Stimulated activated CD8-positive, alpha-beta memory T cell treated with anti-CD3 and anti-CD28 coated beads, Interleukin-12 subunit alpha, Interleukin-12 subunit beta, amount 100 ng/mL, for 4 hours (primary cell): ENCODE data around the gene RELN.
"Not testable (repeated sequence)": the region's sequence is repeated elsewhere in the genome, so short reads cannot be mapped to it uniquely, and the experiment has no call there.

ENCODE experiments used
- DNase-seq: peaks from one replicate; pipeline ENCODE4 v3.0.0-alpha.2; 2020; ENCODE audit warnings: low read depth

The RELN gene

DNA sequence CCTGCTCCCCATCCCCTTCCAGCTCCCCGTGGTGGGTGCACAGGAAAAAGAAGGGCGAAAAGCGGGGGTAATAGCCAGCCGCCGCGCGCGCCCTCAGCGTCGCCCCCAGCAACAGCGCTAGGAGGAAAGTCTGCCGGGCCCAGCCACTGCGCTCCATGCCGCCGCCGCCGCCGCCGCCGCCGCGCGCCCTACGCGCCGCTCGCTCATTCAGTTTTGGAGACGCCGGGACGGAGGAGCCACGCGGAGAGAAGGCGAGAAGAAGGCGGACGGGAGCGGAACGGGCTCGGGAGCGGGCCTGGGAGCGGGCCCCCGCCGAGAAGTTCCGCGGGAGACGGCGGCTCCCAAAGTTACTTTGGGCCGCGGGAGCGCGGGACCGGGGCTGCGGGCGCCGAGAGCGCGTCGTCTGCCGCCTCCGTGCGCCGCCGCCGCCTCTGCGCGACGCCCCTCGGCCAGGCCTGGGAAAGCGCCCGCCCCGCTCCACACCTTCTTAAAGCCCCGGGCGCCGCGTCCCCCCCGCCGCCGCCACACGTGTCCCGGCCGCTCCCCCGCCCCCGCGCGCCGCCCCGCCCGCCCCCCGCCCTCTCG lies at the start of gene RELN:
TSS of gene RELN (minus strand) at position 459 of the 585 bp plus-strand sequence. CDS start at position 157, 302 bp downstream.
- no peak for DNase-seq

GRCh38 chr7:104038136-104038535 lies 48.7 kb upstream of the RELN start:
- no peak for DNase-seq

DNA sequence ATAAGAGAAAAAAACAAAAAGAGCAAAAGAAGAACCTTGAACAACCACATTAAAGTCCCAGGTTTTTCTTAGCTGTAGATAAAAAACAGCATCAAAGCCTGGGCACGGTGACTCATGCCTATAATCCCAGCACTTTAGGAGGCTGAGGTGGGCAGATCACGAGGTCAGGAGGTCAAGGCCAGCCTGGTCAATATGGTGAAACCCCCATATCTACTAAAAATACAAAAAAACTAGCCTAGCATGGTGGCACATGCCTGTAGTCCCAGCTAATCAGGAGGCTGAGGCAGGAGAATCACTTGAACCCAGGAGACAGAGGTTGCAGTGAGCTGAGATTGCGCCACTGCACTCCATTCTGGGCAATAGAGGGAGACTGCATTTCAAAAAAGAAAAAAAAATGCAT lies 47.4 kb upstream of the RELN start:
- DNase-seq: not testable (repeated sequence)

GRCh38 chr7:104035351-104035750 lies 45.9 kb upstream of the RELN start:
- no peak for DNase-seq

DNA sequence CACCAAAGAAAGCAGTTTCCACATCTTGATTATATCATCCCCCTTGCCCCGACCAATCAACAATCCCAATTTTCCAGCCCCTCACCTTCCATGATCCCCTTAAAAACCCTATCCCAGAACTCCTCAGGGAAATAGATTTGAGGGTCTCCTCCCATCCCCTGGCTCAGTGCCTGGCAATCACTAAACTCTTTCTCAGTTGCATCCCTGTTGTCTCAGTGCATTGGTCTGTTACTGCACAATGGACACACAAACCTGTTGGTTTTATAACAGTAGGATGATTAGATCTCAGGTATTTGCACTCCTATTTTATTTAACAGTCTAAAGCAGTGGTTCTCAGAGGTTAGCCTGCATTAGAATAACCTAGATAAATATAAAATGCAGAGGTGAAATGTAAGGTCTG lies 45.2 kb upstream of the RELN start:
- no peak for DNase-seq

DNA sequence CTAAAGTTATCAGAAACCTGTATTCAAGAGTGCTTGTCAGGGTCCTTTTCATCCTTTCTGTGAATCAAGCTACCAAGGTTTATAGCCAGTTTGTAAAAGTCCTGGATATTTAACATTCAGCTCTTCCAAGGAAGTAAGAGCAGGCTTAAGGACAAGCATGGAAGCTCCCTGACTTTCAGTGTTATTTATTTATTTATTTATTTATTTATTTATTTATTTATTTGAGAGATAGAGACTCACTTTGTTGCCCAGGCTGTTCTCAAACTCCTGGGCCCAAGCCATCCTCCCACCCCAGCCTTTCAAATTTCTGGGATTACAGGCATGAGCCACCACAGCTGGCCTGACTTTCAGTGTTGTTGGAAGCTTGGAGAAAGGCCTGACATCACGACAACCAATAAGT lies 44.4 kb upstream of the RELN start:
- no peak for DNase-seq

DNA sequence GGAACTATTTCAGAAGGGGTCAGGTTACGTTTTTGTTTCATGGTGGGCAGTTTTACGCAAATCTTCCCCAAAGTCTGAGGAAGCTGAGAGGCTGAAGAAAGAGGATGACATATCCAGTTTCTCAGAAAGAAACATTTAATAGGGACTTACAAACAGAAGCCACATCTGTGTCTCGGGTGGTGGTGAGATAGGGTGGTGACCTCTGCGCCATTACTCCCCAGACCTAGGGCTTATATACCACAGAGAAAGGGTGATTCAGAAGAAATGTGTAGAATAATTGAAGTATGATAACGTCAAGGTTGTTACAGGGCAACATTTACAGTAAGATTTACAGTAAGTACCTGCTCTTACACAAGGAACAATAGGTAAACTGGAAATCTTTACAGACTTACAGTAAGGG lies 43.0 kb upstream of the RELN start:
- no peak for DNase-seq

DNA sequence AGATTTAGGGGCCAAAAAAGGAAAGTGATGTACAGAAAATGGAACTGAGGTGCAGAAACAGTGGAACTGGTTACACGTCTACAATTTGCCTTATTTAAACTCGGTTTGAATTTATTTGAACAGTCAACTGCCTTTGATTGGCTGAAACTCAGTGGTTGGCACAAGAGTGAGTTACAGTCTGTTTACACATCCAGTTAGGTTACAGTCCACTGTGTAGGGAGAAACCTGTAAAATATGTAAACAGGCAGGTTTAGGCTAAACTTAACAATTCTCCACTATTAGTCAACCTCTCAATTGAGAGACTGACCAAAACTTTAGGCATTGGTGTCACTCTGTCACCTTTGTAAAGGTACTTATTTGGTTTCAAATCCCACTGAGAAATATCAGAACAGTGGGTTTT lies 40.3 kb upstream of the RELN start:
- DNase-seq: no peak

- no peak for DNase-seq
Observed at GRCh38 chr7:104024632-104025031, 35.2 kb upstream of the RELN start.

DNA sequence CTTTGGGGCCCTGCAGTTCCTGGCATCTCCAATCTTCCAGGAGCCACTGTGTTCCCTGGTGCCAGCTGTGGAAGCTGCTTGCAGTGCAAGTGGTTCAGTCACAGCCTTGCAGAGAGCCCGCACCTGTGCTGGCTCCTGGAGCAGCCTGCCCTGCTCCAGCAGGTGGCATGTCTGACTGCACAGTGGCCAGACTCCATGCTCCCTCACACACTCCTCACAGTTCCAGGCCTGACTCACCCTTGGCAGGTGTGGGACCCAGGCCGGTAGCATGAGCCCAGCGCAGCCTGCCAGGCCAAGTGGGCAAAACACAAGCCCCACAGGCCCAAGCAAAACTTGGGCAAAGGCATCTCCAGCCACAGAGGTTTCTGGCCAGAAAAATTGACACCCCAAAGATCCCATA lies 33.6 kb upstream of the RELN start:
- DNase-seq: no peak

DNA sequence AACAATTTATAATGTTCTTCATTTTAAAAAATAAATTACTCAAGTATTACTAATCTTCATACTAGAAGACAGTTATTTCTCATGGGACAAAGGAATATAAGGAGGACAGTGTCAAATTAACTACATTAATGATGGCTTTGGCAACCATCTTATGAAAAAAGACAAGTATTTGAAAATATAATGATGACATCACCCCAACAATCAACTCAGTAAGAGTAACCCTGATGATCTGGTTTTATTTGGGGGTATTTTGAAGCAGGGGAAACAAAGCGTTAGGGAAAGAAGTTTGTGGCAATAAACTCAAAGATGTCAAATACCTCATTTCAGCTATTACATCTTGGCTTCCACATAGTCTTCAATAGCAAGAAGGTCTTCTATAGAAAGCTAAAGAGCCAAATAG lies 29.0 kb upstream of the RELN start:
- no peak for DNase-seq

DNA sequence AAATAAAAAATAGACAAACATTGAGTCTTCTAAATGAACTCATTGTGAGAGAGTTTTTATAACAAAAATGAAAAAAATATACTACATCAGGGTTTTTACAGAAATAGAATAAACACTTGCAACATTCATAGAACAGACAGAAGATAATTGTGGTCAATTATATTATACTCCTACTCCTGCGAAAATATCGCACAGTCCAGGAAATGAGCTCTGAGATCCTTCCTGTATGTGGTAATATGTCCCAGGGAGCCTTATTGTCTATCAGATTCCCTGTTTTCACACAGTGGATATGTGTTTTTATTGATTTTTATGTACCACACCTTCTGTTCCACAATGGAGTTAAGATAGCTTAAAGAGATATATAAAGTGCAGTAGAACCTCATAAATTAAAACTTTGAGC lies 27.5 kb upstream of the RELN start:
- no peak for DNase-seq

DNA sequence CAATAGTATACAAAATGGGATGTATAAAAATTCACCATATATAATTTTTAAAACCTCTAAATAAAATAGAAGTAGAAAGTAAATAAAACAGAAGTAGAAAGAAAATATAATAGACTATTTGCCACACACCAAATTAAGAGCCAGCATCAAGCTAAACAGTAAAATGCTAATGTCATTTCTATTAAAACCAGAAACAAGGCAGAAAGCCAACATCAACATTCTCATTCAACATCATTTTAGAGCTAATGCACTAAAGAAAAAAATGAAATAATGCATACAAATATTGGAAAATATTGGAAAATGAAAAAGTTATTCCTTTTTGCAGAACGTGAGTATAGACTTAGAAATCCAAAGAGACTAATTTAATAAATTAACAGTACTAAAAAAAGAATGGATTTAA lies 23.4 kb upstream of the RELN start:
- no peak for DNase-seq

GRCh38 chr7:104011829-104012228 lies 22.4 kb upstream of the RELN start:
- no peak for DNase-seq

- no peak for DNase-seq
Observed at GRCh38 chr7:104010052-104010909, 20.8 kb upstream of the RELN start.

GRCh38 chr7:104008107-104008506 lies 18.6 kb upstream of the RELN start:
- DNase-seq: no peak

- DNase-seq: no peak
Observed at GRCh38 chr7:104007614-104008013, 18.2 kb upstream of the RELN start.

DNA sequence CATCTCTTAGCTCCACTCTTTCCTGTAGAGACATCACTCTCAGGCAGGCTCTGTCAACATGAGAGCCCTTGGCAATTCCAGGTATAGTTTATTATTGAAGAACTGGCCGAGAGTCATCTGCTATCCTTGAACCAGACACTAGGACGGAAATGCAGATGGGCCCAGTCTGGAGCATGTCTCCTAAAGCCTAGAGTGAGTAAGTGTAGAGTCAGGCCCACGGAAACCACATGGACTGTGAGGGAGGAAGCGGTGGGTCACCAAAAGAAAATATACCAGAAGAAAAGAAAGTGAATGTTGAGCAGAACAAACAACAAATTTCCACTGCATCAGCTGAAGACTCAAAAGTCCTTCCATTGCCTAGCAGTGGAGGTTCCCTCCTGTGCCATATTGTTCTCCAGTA lies 15.7 kb upstream of the RELN start:
- no peak for DNase-seq

- DNase-seq: no peak
Observed at GRCh38 chr7:103996639-103997038, 7.2 kb upstream of the RELN start.

DNA sequence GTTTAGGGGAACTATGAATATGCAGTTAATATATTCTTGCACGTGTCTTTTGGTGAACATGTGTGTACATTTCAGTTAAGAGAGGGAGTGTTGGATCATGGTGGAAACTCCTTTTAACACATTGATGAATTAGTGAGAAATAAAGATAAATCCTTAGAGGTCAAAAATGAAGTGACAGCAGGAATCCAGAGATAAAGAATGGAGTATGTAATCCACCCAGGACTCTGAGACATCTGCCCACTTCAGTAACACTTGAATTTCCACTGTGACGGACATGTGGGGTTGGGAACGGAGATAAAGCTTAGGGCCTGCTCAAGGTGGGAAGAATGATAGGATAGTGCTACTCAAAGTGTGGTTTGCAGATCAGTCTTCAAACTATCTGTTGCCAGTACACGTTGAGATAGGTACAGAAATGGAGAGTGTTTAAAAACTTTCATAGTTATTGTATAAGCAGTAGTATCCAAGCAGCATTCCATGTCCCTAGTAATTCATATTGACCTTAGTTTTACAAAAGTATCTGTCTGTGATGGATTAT lies 6.6 kb upstream of the RELN start:
- DNase-seq: no peak

GRCh38 chr7:103995554-103995953 lies 6.1 kb upstream of the RELN start:
- DNase-seq: no peak

DNA sequence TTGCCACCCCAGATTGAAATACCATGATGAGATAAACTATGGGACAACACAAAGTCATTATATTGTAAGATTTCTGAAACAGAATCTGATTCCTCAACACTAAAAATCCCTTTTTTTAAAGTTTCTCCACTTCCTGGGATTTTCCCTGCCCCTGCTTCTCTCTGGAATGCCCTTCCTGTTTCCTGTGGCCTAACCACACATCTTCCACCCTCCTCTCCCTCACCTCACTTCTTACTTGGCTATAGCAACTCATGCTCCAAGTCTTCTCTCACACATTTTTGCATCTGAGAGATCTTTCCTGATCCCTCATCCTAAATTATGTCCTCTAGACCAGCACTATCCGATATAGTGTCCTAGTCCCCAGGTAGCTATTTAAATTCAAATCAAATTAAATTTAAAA lies 4.1 kb upstream of the RELN start:
- DNase-seq: no peak

DNA sequence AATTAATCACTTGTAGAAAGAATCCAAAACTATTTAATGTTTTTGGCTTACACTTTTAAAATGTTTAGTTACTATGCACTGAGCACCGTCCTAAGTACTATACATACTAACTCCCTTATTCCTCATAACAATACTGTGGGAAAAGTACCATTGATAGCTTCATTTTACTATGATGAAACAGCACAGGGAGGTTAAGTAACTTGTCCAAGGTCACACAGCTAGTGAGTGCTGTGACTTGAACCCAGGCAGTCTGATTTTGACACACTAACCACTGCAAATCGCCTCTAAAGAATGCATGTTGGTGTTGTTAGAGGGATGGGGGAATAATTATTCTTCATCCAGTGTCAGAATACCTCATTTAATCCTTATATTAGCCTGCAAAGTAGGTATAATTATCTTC lies 1.9 kb upstream of the RELN start:
- no peak for DNase-seq

- no peak for DNase-seq
Observed at GRCh38 chr7:103990991-103991390, 1.5 kb upstream of the RELN start.
